K562 (cell line): ENCODE measurements around the gene FAM98C.

ENCODE experiments used
- ATF4 ChIP-seq: fragments of 450-650 bp; formaldehyde crosslinking; IDR thresholded peaks from 2 replicates; pipeline ENCODE4 v1.4.0; 2022; ENCODE audit warnings: mild to moderate bottlenecking, moderate library complexity
- CREM ChIP-seq: IDR thresholded peaks from 2 replicates; pipeline ENCODE4 v1.6.1; 2014; ENCODE audit warnings: antibody characterized with exemption, low read depth
- CTCF ChIP-seq, 3 experiments: IDR thresholded peaks in 2 of 3; conservative IDR thresholded peaks in 1 of 3; 2 replicates each; pipeline ENCODE4 v1.5.1; 2011 to 2012; ENCODE audit warnings: low read length in 3 of 3, mild to moderate bottlenecking in 3 of 3, control low read depth in 2 of 3, improper control_type of control experiment in 1 of 3, inconsistent platforms in 1 of 3, low read depth in 1 of 3, mixed read lengths in 1 of 3, moderate library complexity in 1 of 3; ENCODE audit not compliant: insufficient read depth in 2 of 3
- E2F4 ChIP-seq: sonication (generic); formaldehyde crosslinking; IDR thresholded peaks from 2 replicates; pipeline ENCODE4 v1.8.0; 2022; ENCODE audit warnings: mild to moderate bottlenecking, low read depth, missing genetic modification reagents
- ELF2 ChIP-seq: fragments of 250-450 bp; sonication (Bioruptor Pico); IDR thresholded peaks from 2 replicates; pipeline ENCODE4 v1.5.0; 2021; ENCODE audit warnings: mild to moderate bottlenecking
- EZH2 ChIP-seq: IDR thresholded peaks from 2 replicates; pipeline ENCODE4 v1.6.1; 2012; ENCODE audit warnings: low read depth, mild to moderate bottlenecking, inconsistent platforms, low read length, borderline replicate concordance
- MAX ChIP-seq: sonication (generic); formaldehyde crosslinking; IDR thresholded peaks from 2 replicates; pipeline ENCODE4 v1.9.0; 2022; ENCODE audit warnings: mild to moderate bottlenecking, missing genetic modification reagents
- POLR2A ChIP-seq: fragments of 450-650 bp; conservative IDR thresholded peaks from 2 replicates; pipeline ENCODE4 v1.6.1; 2016
- POLR2AphosphoS5 ChIP-seq: IDR thresholded peaks from 2 replicates; pipeline ENCODE4 v1.6.1; 2011; ENCODE audit warnings: mild to moderate bottlenecking, low read depth, low read length, moderate library complexity; ENCODE audit not compliant: control insufficient read depth, insufficient read depth
- RFX5 ChIP-seq: IDR thresholded peaks from 2 replicates; pipeline ENCODE4 v1.6.1; 2011; ENCODE audit warnings: low read depth, mild to moderate bottlenecking, improper control_type of control experiment, low read length
- SP2 ChIP-seq: IDR thresholded peaks from 2 replicates; pipeline ENCODE4 v1.6.1; 2011; ENCODE audit warnings: mild to moderate bottlenecking, low read depth, low read length, moderate library complexity; ENCODE audit not compliant: poor library complexity, severe bottlenecking; ENCODE audit errors: extremely low read depth
- ZBTB17 ChIP-seq: fragments of 450-650 bp; formaldehyde crosslinking; IDR thresholded peaks from 2 replicates; pipeline ENCODE4 v1.4.0; 2020; ENCODE audit warnings: mild to moderate bottlenecking
- ZNF707 ChIP-seq: fragments of 250-450 bp; sonication (Bioruptor Pico); conservative IDR thresholded peaks from 2 replicates; pipeline ENCODE4 v1.8.0; 2022; ENCODE audit warnings: inconsistent platforms, mild to moderate bottlenecking, moderate library complexity

- TF ChIP-seq CTCF (IDR thresholded peaks at IDR 0.05 in 2 of 3, conservative IDR thresholded peaks at IDR 0.05 in 1 of 3; ENCODE audit: insufficient read depth in 2 of 3, low read depth in 1 of 3, low read length in 3 of 3) (no peak), CREM (no peak), ATF4 (CRISPR knock-in tag) (no peak), POLR2AphosphoS5 (no peak), MAX (CRISPR knock-in tag) (no peak), RFX5 (no peak), ELF2 (CRISPR knock-in tag) (no peak), POLR2A (no peak), ZNF707 (CRISPR knock-in tag) (no peak), SP2 (no peak), E2F4 (CRISPR knock-in tag) (no peak), ZBTB17 (CRISPR knock-in tag) (no peak), EZH2 (no peak)
Measured at GRCh38 chr19:38457690-38458405, 55.0 kb downstream of the FAM98C start.
